Islet precursor cell (in vitro differentiated cells): ENCODE data around the gene KANK2.

ENCODE experiments used
- DNase-seq: peaks from one replicate; pipeline ENCODE4 v3.0.0-alpha.2; 2018

KANK2 gene

DNA sequence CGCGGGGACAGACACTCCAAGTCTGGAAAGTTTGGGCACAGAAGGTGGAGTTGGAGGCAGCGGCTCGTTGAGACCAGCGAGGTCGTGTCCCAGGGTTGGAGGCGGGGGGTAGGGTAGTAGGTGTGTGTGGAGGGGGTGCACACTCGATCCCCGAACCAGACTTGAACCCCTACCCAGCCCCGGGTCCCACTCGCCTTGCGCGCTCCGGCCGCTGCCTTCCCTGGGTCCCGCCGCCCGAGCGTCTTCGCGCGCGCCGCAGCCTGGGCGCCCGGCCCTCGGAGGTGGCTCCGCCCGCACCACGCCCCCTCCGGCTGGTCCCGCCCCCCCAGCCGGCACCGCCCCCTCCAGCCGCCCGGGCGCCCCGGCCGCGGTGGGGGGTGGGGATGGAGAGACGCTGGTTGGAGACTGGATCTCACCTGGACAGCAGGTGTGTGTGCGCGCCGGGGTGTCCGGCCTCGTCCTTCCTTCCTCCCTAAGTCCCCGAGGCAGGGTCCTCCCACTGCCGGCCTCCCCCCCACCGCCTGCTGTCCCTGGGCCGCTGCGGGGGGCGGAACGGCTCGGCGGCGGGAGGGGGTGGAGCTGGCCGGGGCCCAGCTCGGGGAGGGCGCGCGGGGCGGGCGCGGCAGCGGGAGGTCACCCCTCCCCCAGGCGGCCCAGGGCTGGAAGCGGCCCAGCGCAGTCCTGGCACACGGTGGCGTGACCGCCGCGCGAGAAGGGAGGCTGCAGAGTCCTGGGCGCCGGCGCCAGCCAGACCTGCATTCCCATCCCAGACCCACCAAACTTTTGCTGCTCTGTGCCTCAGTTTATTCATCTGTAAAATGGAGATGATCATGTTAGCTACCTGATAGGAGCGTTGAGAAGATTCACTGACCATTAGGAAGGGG, at the start of gene KANK2:
Gene KANK2 (minus strand): TSS at position 255 of the 884 bp plus-strand sequence. CDS start 3,034 bp downstream, outside the sequence.
- peak; percentile 96 for DNase-seq

DNA sequence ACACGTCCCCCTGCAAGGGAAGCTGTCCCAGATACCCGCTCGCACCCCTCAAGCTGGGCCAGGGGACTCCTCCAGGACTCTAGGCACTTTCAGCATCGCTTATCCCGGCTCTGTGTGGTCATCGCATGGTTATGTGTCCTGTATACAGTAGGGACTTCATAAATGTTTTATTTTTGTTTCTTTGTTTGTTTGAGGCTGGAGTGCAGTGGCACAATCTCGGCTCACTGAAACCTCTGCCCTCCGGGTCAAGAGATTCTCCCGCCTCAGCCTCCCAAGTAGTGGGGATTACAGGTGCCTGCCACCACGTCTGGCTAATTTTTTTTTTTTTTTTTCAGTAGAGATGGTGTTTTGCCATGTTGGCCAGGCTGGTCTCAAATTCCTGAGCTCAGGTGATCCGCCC, 49.6 kb upstream of the KANK2 start:
- DNase-seq = no peak

DNA sequence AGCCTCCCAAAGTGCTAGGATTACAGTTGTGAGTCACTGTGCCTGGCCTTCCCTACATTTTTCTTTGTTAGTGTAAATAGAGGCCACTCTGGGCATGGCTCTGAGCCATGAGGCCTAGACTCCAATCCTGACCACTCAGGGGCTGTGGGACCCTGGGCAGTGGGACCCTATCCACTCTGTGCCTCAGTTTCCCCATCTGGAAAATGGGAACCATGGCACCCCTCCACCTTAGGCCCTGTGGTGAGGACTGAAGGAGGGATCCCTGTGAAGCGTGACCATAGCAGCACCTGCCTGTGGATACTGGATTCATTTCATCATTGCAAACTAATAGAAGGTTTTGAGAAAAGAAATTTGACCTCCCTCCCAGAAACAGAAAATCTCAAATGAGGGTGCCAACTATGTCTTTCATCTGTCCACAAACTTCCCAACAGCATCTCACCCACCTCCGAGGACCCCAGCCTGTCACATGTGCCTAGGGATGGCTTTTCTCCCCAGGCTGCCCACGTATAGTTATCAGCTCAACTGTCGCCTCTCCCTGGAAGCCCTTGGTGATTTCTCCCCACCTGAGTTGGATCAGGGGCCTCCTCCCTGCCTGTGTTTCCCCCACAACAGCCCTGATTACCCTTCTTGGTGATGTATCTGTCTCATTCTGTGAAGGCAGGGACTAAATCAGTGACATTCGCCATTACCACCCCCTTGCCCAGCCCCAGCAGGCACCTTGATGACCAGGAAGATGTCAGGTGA, 47.7 kb upstream of the KANK2 start:
- no peak for DNase-seq

DNA sequence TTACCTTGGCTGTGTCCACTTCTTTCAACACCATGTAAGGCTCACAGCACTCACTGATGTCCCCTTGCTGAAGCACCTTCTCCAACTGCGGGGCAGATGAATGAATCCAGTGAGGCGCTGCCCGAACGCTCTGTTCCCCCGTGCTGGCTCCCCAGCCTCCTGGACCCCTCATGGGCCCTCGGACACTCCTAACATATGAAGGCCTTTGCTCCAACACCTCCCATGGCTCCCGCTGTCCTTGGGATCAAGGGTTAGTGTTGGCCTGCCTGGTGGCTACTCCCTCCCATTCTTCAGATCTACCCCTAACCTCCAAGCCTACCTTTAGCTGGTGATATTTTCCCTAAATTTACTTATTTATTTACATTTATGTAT, 46.4 kb upstream of the KANK2 start:
- no peak for DNase-seq

DNA sequence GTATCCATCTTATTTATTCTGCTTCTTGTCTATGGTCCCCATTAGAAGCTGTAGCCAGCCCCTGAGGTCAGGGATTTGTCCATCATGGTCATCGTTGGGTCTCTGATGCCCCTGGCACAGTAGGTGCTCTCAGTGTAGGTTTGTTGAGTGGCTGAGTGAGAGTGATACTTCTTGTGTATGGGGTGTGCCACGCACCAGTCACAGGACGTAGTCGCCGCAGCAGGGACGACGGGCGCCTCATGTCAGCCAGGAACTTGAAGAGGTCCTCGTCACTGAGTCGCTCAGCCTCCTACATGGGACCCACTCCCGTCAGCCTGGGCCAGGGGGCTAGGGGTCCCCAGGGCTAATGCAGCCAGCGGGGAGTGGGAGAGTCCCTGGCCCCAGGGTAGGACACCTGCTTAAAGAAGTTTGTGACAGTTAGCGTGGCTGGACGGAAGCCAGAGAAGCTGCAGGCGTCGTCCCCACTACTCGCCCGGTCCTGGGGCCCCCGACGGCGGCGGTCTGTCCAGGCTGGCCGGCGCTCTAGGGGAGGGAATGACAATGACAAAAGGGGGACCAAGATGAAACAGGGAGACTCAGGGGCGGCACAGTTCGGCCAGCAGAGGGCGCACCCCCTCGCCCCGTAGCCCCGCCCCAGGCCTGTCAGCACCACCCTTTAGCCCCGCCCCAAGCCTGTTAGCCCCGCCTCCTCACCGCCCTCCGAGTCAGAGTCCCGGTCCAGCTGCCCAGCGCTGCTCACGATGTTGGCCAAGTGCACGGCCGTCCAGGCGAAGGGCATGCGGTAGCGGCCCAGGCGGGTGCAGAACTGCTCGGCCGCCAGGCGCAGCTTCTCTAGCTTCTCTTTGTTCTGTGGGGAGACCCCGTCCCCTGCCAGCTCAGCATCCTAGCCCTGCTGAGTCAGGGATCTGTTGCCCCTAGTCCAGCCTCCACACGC, 45.8 kb upstream of the KANK2 start:
- peak; percentile 93 for DNase-seq

DNA sequence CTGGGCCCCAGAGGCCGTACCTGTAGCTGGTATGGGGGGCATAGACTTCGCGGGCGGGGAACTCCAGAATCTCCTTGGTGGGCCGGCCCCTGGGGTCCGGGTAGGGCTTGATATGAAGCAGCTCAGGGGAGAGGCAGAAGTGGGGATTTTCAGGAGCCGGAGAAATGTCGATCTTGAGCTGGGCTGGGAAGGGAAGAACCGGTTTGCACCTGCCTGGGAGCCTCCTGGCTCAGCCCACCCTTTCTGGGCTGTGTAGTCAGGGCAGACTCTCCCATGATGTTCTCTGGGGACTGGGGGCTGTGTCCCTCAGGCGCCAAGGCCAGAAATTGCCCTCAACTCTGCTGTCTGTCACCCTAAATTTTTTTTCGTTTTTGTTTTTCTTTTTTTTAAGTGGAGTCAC, 44.7 kb upstream of the KANK2 start:
- DNase-seq = no peak

DNA sequence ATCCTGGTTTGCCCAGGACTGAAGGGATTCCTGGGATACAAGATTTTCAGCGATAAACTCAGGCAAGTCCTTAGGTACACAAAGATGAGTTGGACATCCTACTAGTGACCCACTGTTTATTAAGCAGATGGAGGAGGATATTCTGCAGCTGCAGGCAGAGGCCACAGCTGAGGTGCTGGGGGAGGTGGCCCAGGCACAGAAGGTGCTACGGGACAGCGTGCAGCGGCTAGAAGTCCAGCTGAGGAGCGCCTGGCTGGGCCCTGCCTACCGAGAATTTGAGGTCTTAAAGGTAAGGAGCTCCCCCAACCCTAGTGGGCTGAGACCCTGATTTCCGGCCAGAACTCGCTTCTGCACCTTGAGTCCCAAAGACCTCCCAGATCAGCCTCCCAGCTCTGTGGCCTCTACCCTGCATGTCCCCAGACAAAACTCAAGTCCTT, 42.7 kb upstream of the KANK2 start:
- DNase-seq = no peak

DNA sequence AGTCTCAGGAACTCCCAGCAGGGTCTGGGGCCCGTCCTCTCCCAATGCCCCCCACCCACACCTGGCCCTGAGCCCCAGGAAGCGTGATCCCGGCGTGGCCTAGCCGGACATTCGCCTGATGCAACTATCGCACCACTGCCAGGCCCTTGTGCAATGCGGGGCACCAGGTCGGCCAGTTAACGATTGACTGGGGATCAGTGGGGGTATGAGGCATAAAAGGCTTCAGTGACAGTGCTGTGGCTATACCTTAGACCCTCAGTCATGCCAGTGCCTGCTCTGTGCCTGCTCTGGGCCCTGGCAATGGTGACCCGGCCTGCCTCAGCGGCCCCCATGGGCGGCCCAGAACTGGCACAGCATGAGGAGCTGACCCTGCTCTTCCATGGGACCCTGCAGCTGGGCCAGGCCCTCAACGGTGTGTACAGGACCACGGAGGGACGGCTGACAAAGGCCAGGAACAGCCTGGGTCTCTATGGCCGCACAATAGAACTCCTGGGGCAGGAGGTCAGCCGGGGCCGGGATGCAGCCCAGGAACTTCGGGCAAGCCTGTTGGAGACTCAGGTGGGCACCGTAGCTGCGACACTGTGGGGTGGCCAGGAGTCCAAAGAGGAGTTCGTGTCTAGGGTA, 42.1 kb upstream of the KANK2 start, which contains the start of gene ANGPTL8:
Gene ANGPTL8 (plus strand): TSS at position 243 of the 624 bp plus-strand sequence. CDS start 19 bp downstream, at position 262.
- DNase-seq = no peak

DNA sequence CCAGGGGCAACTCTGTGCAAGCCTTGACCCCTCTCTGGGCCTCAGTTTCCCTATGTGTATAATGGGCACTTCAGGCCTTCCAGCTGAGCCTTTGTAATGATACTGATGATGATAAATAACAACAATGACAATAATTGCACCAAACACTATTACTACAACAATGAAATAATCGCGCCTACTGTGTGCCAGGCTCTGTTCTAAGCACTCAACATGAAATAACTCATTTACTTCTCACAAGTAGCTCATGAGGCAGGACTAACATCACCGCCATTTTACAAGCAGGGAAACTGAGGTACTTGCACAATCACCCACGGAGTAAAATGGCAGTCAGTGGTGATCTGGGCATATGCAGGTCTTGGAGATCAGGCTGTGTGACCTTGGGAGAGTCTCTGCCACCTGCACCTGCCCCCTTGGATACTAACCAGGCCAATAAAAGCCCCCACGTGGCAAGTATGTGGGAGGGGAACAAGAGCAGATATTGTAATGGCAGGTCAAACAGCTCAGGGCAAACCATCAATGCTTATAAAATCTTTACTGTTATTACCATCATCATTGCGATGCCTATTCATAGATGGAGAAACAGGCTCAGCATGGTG, 41.5 kb upstream of the KANK2 start:
- DNase-seq = no peak

DNA sequence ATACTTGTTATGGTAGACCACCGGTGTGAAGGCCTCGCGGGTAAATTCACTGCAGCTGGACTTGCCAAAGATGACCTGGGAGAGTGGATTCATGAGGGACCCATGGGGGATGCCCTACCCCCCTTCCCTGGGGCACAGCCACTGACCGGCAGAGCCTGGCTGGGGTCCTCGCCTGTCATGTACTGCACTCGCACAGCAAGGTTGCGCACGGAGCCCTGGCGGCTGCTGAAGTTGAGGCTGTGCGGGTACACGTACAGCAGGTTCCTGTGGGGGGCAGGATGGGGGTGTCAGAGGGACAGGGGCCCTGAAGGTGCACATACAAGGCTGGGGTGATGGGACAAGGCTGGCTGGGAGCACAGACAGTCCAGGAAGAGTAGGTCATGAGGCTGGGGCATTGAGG, 40.7 kb upstream of the KANK2 start:
- peak; percentile 35 for DNase-seq

DNA sequence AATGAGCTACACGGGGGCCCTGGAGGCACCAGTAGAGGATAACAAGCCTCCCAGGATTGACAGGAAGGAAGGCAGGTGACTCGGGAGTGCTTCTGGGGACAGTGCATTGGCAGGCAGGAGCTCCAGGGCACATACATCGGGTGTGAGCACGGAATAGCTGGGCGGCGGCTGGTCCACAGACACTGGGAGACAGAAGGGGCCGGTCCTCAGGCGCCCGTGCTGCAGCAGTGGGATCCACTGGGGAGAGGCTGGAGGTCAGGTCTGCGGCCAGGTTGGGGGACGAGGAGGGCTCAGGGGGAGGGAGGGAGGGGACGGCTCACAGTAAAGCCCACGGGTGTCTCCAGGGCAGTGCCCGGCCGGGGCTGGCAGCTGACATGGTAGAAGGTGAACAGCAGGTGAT, 40.0 kb upstream of the KANK2 start:
- DNase-seq = peak; percentile 49

DNA sequence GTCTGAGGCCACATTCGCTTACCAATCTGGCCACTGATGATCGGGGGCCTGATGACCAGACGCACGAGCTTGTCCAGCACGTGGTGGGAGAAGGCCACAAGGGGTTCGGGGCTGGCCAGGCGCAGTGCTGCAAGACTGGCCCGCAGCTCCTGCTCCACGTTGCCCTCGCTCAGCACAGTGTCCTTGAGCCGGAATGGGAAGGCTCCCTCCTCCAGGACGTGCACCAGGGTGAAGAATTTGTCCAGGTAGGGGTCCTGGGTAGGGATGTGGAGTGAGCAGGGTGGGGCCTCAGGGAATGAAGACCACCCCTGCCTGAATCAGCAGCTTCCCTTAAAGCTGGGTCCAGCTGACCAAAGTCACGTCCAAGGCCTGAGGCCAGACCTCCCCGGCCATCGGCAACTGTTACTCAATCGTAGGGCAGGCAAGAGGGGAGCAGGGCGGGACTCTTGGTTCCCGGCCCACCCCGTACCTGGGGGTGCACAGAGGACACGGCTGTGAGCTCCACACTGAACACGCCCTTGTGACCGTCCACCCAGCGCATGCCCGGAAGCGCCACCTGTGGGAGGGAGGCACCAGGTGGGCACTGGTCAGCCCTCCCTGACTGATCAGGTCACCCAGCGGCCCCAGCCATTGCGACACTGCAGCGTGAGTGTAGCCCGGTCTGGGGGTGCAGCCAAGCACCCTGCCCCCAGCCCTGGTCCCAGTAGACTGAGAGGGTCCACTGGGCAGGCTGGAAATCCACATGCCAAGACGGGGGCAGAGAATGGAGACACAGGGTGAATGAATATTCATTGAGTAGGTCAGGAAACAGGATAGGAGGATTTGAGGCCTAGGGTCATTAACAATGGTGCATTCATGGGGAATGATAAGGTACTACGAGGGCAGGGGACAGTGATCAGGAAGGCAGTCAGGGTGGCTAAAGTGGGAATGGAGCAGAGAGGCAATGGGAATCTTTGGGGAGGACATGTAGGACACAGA, 39.3 kb upstream of the KANK2 start:
- no peak for DNase-seq

DNA sequence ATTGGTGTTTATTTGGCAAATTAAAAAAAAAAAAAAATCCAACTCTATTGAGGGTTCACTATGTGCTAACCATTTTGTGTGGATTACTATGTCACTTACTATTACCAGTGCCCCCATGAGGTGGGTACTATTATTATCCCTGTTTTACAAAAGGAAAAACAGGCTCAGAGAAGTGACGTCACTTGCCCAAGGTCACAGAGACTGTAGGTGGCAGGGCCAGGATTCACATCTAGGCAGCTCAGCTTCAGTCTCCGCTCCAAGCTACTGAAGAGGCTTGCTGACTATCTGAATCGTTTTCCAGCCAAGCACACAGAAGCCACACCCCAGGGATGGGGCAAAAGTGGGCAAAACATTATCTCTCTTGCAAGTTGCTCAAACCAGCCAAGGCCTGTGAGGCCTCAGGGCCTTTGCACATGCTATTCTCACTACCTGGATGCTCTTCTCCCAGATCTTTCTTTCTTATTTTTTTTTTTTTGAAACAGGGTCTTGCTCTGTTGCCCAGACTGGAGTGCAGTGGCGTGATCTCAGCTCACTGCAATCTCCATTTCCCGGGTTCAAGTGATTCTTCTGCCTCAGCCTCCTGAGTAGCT, 37.2 kb upstream of the KANK2 start:
- DNase-seq = no peak

DNA sequence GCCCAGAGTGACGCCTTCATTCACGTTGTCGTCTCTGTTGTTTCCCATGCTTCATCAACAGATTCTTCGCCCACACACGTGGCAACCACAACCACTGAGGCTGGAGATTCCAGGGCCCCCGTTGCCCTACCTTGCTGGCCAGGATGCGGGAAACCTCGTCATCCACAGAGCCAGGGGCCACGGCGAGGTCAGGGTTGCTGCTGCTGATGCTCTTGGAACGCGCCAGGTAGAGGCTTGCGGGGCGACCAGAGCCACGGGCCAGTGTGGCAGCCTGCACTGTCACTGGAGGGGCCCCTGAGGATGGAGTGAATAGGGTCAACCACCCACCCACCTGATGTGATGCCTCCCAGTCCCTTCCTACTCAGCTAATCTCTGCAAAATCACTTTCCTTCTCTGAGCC, 35.7 kb upstream of the KANK2 start:
- no peak for DNase-seq

DNA sequence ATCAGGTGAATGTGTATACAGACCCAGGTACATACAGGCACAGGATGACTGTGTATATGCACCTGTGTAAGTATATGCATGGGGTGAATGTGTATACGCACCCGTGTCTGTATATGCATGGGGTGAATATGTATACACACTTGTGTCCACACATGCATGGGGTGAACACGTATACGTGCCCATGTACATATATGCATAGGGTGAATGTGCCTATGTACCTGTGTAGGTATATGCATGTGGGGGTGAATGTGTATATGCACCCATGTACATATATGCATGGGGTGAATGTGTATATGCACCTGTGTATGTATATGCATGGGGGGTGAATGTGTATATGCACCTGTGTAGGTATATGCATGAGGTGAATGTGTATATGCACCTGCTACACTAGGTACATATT, 35.2 kb upstream of the KANK2 start:
- DNase-seq = no peak

DNA sequence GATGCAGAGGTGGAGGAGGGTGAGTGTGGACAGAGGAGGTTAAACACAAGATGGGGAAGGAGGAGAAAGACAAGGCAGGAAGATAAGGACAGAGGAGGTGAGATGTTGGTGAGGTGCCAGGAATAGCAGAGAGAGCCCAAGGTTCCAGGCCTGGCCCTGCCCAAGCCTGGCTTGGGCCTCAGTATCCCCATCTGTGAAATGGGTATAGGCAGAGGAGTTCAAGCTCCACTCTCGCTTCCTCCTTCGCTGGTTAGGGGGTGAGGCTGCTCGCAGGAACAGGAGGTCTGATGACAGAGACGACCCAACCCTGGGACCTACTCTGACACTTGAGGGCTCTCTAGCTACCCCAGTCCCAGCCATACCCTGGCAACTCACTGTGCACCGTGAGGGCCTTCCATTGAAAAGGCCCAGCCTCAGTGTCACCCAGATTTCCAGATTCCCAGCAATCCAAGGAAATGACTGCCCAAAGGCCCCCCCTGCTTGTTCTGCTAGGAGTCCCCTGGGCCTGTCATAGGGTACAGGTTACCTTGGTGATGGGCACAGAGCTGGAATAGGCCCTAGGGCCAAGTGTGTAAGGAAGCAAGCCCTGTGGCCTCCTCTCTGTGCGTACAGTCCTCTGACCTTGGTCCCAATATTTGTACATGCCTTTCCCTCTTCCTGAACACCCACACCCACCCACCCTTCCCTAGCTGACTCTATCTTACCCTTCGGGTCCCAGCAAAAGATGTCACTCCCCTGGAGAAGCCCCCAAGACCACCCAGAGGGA, 33.5 kb upstream of the KANK2 start:
- no peak for DNase-seq

DNA sequence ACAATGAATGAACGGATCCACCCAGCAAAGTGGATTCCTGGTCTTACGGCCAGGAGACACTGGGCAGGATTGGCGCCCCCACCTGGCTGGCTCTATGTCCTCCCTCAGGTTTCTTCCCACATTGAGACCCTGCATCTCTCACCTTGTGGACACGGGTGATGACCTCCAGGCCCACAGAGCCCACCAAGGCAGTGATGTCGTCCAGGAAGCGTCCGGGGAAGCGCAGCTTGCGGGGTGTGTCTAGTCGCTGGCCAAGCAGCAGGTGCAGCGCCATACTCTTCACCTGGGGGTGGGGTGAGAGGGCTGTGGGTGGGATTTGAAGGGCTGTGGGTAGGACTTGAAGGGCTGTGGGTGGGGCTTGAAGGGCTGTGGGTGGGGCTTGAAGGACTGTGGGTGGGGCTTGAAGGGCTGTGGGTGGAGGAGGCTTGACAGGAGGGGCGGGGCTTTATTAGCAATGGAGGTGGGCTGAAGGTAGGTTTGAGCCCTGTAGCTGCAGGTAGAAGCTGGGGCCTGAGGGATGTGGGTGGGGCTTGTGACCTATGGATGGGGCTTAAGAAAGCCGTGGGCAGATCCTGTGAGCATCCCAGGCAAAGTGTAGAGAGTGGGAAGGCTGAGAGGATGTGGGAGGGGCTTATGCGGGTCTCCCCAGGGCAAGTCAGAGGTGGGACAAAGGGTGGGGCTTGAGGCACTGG, 30.0 kb upstream of the KANK2 start:
- peak; percentile 67 for DNase-seq

DNA sequence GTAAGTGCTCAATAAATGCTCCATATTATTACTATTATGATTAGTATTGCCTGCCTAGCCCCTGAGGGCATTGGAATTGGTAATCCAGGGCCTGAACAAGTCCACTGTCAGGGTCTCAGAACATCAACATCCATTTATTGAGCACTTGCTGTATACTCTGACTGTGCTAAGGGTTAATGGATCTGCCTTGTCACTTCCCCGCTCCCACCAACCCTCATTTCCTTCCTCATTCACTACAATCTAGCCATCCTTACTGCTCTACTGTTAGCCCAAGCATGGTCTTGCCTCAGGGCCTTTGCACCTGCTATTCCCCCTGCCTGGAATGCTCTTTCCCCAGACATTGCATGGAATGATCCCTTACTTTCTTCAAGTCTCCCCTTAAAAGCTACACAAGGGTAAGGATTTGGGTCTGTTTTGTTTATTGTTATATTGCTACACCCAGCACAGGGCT, 29.4 kb upstream of the KANK2 start:
- no peak for DNase-seq

DNA sequence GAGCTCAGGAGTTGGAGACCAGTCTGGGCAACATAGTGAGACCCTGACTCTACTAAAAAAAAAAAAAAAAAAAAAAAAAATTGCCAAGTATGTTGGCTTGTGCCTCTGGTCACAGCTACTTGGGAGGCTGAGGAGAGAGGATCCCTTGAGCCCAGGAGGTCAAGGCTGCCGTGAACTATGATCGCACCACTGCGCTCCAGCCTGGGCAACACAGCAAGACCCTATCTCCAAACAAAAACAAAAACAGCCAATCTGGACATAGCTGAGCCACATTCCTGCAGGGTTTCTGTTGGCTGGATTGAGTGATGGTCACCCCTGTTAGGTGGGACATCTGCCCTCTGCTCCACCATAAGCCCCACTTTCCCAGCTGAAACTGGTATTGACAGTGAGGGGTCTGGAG, 28.5 kb upstream of the KANK2 start:
- no peak for DNase-seq
